ENCODE data around the gene HEPHL1.

HEPHL1 gene

DNA sequence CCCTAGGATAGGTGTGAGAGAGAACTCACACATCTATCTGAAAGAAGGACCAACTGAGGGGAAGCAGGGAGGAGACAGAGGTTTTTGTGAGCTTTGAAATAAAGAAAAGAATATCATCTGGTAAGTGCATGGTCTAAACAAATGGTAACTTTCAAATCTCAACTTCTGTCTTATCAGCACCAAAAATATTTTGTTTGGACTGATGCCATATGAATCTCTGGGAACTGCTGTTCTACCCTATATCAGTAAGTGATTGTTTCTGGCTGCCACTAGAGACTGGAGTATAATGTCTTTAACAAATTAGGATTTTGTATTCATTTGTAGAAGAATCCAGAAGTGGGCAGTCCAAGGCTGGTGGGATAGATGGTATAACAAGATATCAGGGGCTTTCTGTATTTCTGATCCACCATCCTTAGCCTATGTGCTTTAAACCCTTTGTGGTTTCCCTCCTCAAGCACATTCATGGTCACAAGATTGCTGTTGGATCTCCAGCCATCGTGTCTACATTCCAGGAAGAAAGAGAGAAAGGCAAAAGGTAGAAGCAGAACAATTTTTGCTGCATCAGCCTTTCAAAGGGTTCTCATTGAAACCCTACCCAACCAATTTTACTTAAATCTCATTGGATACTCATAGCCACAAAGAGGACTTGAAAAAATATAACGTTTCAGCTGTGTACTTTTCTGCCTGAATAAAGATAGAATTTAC is 4.7 kb downstream of the HEPHL1 start:
- FAIRE-seq, result no peak

DNA sequence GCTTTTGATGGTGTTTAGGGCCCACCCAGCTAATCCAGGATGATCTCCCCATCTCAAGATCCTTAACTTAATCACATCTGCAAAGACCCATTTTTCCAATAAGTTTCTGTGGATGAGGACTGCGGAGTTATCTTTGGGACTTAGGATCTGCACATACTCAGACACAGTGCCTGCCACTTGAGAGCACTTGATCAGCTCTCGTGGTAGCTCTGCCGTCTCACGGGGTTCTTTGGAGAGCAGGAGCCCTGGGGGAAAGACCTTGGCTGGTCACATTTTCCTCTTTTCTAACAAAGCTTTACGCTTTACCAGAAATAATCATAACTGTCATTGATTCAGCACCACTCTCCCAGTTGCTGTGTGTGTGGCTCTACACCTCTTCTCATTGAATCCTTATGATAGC is 6.1 kb downstream of the HEPHL1 start:
- FAIRE-seq, result no peak

DNA sequence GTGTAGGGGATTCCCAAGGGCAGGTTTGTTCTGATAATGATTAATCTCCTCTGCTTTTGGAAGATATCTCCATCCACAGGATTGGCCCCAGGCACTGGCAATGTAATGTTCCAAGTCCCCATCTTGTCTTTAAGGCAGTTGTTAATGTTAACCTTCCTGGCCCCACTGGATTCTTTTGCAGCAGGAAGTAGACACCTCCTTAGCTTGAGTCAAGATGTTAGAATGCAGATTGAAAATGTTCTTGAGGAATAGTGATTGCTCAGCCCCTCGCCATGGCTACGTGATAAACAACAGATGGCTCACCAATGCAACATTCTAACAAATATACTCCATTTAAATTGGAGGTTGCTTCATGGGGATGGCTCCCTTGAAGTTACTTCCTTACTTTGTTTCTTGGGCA is 7.3 kb downstream of the HEPHL1 start:
- no peak for FAIRE-seq

- FAIRE-seq, result no peak
Measured at GRCh38 chr11:94030059-94030458, 8.9 kb downstream of the HEPHL1 start.

- no peak for FAIRE-seq
Measured at GRCh38 chr11:94031625-94032024, 10.5 kb downstream of the HEPHL1 start.

DNA sequence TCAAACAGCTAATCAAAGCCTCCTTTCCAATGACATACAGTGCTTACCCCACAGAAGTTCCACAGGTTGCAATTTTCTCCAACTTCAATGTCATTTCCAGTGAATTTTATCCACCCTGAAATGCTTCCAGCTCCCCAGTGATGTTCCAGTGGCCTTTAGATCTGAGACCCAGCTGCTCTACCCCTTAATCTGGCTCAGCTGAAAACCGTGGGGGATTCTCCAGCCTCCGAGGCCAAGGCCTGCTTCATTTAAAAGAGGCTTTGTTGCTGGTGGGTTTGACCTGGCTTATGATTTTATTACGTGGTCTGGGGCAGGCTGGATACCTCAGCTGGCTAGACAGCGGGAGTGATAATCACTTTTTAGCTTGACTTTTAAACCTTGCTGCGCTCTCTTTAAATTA is 10.9 kb downstream of the HEPHL1 start:
- no peak for FAIRE-seq

DNA sequence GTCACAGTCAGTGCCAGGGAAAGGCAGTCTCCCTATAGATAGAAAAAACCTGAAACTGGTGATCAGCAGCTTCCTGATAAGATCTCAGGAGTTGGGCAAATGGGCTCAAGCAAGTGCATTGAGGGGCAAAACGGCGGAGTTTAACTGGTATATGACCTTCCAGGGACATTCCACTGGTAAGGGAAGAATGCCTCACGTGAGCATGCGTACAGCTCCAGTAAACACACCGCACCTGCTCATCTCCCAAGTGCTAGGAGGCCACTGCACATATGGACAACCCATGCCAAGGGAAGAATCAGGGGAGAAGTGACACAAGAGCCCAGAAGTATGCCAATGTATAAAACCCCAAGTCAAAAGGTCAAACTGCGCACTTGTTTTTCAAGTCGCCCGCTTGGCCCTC is 11.6 kb downstream of the HEPHL1 start:
- FAIRE-seq, result no peak

DNA sequence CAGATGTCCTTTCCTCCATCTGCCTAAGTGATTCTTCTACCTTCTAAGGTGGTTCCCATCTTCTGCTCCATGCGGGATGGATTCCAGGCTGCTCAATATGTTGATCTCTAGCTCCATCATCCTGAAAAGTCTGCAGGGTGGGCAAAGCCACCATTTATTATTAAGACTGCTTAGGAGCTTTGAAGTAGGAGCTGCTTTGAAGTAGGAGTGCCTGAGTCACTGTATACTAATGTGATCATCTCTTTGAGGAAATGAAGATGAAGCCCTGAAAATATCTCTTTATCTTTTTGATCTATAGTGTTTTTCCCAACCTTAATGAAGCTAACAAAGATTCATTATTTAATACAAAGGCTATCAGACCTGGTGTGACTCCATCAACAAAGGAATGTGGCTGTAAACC is 13.1 kb downstream of the HEPHL1 start:
- no peak for FAIRE-seq

- no peak for FAIRE-seq
Measured at GRCh38 chr11:94036096-94036495, 14.9 kb downstream of the HEPHL1 start.

DNA sequence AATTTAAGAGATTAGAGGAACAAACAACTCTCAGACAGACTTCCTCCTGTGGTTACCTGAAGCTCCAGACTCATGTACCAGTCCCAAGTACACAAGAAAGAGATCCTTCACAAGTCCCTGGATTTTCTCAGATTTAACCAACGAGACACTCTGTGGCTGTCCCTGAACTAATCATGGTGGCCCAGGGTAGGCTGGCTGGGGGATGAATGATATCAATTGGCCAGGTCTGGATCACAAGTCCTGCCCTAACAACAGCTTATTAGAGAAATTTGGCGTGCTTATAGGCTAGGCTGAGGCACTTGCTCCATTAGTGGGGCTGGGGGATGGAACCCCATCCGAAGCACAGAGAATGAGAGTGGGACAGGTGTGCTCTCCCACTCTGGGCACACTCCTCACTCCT is 22.1 kb downstream of the HEPHL1 start:
- no peak for FAIRE-seq

DNA sequence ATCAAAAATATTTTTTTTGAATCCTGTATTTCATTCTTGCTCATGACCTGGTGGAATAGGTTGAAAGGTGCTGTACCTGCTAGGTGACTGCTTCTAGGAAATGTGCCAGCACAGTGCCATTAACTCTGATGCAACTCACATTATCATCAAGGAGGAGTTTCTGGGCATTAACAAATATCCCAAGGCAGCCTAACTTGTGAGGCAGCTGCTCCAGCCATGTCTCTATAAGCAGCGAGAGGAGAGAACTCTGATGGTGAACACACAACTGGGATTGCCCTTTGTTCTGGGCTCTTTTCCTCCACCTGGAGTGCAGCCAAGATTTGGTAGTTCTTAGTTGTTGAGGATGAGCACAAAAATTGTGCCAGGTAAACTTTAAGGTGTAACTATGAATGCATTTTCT is 25.6 kb downstream of the HEPHL1 start:
- FAIRE-seq, result no peak

GRCh38 chr11:94048032-94048709 is 27.0 kb downstream of the HEPHL1 start:
- FAIRE-seq, result no peak

GRCh38 chr11:94049351-94049750 is 28.2 kb downstream of the HEPHL1 start:
- FAIRE-seq, result no peak

DNA sequence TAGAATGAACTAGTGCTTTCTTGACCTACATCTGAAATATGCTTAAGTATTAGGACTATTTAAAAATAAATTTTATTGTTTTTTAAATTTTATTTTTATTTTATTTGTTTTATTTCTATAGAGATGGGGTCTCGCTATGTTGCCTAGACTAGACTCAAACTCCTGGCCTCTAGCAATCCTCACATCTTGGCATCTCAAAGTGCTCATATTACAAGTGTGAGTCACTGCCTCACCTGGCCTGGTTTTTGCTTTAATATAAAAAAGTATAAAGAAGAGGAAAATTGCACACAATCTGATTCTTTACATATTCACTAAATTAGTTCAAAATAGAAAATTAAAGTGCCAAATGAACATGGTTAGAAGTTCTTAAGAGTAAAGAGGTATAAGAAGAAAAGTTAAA is 37.5 kb downstream of the HEPHL1 start:
- no peak for FAIRE-seq

DNA sequence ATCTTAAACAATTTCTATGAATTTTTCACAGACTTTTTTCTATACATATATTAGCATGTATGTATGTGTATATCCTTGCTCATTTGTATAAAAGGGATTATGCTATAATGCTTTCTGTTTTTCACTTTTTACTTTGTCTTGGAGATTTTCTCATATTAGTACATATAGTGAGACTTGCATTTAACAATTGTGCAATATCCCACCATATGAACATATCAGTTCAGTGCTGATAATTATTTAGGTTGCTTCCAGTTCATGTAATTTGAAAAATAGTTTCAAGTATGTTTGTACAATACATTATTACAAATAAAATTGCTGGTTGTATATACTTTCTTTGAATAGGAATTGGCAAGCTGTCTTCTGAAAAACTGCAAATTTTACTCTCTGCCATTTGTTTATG is 37.9 kb downstream of the HEPHL1 start:
- no peak for FAIRE-seq

GRCh38 chr11:94060401-94060800 is 39.2 kb downstream of the HEPHL1 start:
- FAIRE-seq, result no peak

DNA sequence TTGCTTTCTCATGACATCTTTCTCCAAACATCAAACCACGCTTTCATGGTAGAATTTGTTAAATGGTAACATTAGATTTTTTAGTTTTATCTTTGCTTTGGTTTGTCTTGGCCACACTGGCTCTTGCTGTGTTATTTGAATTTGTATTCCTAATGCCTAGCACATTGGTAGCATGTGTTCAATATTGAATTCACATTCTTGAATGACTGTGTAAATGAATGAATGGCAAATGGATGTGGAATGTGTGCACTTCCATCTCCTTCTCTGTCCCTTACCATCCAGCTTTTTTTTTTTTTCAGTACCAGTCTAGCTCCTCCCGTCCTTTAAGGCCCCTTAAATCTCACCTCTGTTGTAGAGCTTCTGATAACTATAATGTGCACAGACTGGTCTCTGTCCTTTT is 41.2 kb downstream of the HEPHL1 start:
- FAIRE-seq, result no peak

GRCh38 chr11:94066901-94067429 is 45.8 kb downstream of the HEPHL1 start:
- FAIRE-seq, result no peak

- no peak for FAIRE-seq
Measured at GRCh38 chr11:94068764-94069163, 47.6 kb downstream of the HEPHL1 start.

- no peak for FAIRE-seq
Measured at GRCh38 chr11:94077552-94078293, 56.6 kb downstream of the HEPHL1 start.

DNA sequence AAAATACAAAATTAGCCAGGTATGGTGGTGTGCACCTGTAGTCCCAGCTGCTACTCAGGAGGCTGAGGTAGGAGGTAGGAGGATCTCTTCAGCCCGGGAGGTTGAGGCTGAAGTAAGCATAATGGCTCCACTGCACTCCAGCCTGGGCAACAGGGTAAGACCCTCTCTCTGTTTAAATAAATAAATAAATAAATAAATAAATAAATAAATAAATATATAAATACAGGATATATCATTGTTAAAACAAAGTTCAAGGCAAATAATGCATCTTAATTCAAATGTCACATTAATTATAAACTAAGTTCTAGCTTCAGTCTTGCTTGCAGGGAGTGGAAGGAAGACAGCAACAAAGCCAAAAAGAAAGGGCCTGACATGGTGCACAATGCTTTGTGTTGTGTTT is 63.0 kb downstream of the HEPHL1 start:
- FAIRE-seq, result no peak

- FAIRE-seq, result no peak
Measured at GRCh38 chr11:94088906-94089305, 67.8 kb downstream of the HEPHL1 start.

DNA sequence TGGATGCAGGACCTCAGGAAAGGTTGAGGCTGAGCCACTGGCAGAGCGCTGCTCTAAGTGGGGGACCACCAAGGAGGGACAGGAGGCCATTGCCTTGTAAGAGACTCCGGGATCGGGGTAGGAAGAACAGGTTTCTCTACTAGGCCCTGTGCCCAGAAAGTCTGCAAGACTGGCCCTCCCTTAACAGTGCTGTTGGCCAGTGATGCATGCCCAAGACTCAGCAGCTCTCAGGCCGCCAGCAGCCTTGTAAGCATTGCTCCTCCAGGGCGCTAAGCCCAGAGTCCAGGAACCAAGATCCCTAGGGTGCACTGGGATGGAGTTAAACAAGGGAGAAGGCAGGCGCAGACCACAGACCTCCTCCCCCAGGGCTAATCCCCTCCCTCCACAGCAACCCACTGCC is 68.2 kb downstream of the HEPHL1 start:
- no peak for FAIRE-seq

- no peak for FAIRE-seq
Measured at GRCh38 chr11:94090401-94090800, 69.2 kb downstream of the HEPHL1 start.
